ENCODE measurements around the gene COL17A1. TPM values are rescaled to one million over a fixed set of nuclear protein-coding genes. Genes with fewer than 3 reads are reported as not detected.

Gene COL17A1
- total RNA-seq, 1 experiment from 2014 or later: not detected

DNA sequence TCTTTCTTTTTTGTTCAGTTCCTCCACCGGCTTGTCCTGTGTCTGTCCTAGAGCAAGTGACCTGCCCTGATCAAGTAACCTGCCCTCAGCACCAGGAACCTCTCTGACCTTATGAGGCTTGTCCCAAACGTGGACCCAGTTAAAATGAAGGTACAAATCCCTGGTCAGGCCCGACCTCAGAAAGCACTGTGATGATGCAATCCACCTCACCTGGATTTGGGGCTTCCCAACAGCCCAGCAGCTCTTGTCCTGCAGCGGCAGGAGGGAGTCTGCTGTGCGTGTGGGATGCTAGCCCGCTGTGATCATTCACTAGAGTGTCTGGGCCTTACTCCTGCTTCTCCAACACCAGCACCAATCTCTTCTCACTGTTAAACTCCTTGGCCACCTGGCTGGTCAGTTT is 11.2 kb downstream of the COL17A1 start:
- ChIA-PET POLR2A (ENCODE audit: low non-redundant PET) (no interaction called here), CTCF (no interaction called here)
- peaks cover 9% of the 10 kb centered on the region for H3K27me3 ChIP-seq (replicated peaks; ENCODE audit: insufficient read depth, low read depth, low read length, poor library complexity)
- no peak for DNase-seq (ENCODE audit: low spot score)
- no TSS peak for BruUV-seq (replicated peaks)
- H3K4me1 ChIP-seq (ENCODE audit: insufficient read depth, low read length, poor library complexity, severe bottlenecking): peaks cover 10% of the 10 kb centered on the region
- TF ChIP-seq, protein P1, sequence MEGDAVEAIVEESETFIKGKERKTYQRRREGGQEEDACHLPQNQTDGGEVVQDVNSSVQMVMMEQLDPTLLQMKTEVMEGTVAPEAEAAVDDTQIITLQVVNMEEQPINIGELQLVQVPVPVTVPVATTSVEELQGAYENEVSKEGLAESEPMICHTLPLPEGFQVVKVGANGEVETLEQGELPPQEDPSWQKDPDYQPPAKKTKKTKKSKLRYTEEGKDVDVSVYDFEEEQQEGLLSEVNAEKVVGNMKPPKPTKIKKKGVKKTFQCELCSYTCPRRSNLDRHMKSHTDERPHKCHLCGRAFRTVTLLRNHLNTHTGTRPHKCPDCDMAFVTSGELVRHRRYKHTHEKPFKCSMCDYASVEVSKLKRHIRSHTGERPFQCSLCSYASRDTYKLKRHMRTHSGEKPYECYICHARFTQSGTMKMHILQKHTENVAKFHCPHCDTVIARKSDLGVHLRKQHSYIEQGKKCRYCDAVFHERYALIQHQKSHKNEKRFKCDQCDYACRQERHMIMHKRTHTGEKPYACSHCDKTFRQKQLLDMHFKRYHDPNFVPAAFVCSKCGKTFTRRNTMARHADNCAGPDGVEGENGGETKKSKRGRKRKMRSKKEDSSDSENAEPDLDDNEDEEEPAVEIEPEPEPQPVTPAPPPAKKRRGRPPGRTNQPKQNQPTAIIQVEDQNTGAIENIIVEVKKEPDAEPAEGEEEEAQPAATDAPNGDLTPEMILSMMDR (conservative IDR thresholded peaks at IDR 0.05; ENCODE audit: low read depth, low read length): no peak
- H3K4me3 ChIP-seq (ENCODE audit: low read depth, low read length, poor library complexity, severe bottlenecking): no peak overlapping the region
- intact Hi-C loops (cut with micrococcal nuclease; ENCODE audit: unreplicated experiment): no loop called here
- H3K36me3 ChIP-seq (ENCODE audit: insufficient read depth, low read length, poor library complexity, severe bottlenecking): no peaks in the 10 kb centered on the region
- no peak overlapping the region for H3K27ac ChIP-seq (ENCODE audit: low read depth, low read length, poor library complexity, severe bottlenecking)
- no peaks in the 10 kb centered on the region for H3K9me3 ChIP-seq (ENCODE audit: low read depth, low read length, poor library complexity, severe bottlenecking)

DNA sequence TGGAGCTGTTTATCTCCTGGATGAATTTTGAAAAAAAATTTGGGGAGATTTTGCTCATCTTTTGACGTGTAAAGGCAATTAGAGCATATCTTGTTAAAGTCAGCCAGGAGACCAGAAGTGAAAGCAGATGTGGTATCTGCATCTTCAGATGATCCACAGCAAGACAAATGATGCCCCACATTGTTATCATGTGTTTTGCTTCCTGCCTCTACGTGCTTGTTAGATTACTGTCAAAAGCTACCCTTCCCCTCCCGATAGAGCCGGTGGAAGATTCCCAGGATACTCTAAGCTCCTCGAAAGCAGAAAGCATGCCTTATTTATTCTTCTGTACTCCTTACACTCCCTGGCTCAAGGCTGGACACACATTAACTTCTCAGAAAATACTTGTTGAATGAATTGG is 12.9 kb downstream of the COL17A1 start:
- no peaks in the 10 kb centered on the region for H3K36me3 ChIP-seq (ENCODE audit: insufficient read depth, low read length, poor library complexity, severe bottlenecking)
- H3K9me3 ChIP-seq (ENCODE audit: low read depth, low read length, poor library complexity, severe bottlenecking): no peaks in the 10 kb centered on the region
- H3K4me1 ChIP-seq (ENCODE audit: insufficient read depth, low read length, poor library complexity, severe bottlenecking): peaks cover 10% of the 10 kb centered on the region
- intact Hi-C loops (cut with micrococcal nuclease; ENCODE audit: unreplicated experiment): no loop called here
- POLR2A ChIA-PET (ENCODE audit: low non-redundant PET): no interaction called here
- BruUV-seq (replicated peaks): no TSS peak
- CTCF ChIA-PET: no interaction called here
- no peak for DNase-seq (ENCODE audit: low spot score)
- peaks cover 9% of the 10 kb centered on the region for H3K27me3 ChIP-seq (replicated peaks; ENCODE audit: insufficient read depth, low read depth, low read length, poor library complexity)
- H3K4me3 ChIP-seq (ENCODE audit: low read depth, low read length, poor library complexity, severe bottlenecking): no peak overlapping the region
- H3K27ac ChIP-seq (ENCODE audit: low read depth, low read length, poor library complexity, severe bottlenecking): no peak overlapping the region
- no peak for TF ChIP-seq EZH2 (IDR thresholded peaks at IDR 0.05; ENCODE audit: borderline replicate concordance, low read depth, low read length, poor library complexity, severe bottlenecking)
- TF ChIP-seq, protein P1 (conservative IDR thresholded peaks at IDR 0.05; ENCODE audit: low read depth, low read length): no peak

DNA sequence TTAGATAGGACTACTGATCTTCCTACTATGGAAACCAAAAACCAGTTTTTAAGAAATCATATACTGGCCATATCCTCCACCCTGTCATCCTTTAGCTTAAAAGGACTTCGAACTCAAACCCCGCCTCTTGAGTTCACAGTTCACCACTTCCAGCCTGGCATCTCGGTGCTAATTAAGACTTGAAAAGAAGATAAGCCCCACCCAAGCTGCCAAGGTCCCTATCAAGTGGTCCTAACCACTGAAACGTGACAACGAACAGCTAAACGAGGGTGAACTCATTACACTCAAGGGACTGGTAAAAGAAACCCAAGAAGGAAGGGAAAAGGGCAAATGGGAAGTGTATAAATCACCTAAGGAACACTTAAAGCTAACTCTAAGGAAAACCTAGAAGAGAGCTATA is 16.1 kb downstream of the COL17A1 start:
- no peaks in the 10 kb centered on the region for H3K9me3 ChIP-seq (ENCODE audit: low read depth, low read length, poor library complexity, severe bottlenecking)
- DNase-seq (ENCODE audit: low spot score): no peak
- TF ChIP-seq EZH2 (IDR thresholded peaks at IDR 0.05; ENCODE audit: borderline replicate concordance, low read depth, low read length, poor library complexity, severe bottlenecking): no peak
- TF ChIP-seq, protein P1 (conservative IDR thresholded peaks at IDR 0.05; ENCODE audit: low read depth, low read length): no peak
- H3K27ac ChIP-seq (ENCODE audit: low read depth, low read length, poor library complexity, severe bottlenecking): no peak overlapping the region
- POLR2A ChIA-PET (ENCODE audit: low non-redundant PET): no interaction called here
- no peaks in the 10 kb centered on the region for H3K4me1 ChIP-seq (ENCODE audit: insufficient read depth, low read length, poor library complexity, severe bottlenecking)
- H3K36me3 ChIP-seq (ENCODE audit: insufficient read depth, low read length, poor library complexity, severe bottlenecking): no peaks in the 10 kb centered on the region
- BruUV-seq (replicated peaks): no TSS peak
- CTCF ChIA-PET: no interaction called here
- H3K27me3 ChIP-seq (replicated peaks; ENCODE audit: insufficient read depth, low read depth, low read length, poor library complexity): no peaks in the 10 kb centered on the region
- intact Hi-C loops (cut with micrococcal nuclease; ENCODE audit: unreplicated experiment): no loop called here
- no peak overlapping the region for H3K4me3 ChIP-seq (ENCODE audit: low read depth, low read length, poor library complexity, severe bottlenecking)
